ENCODE measurements around the gene AGAP1.

Gene AGAP1

DNA sequence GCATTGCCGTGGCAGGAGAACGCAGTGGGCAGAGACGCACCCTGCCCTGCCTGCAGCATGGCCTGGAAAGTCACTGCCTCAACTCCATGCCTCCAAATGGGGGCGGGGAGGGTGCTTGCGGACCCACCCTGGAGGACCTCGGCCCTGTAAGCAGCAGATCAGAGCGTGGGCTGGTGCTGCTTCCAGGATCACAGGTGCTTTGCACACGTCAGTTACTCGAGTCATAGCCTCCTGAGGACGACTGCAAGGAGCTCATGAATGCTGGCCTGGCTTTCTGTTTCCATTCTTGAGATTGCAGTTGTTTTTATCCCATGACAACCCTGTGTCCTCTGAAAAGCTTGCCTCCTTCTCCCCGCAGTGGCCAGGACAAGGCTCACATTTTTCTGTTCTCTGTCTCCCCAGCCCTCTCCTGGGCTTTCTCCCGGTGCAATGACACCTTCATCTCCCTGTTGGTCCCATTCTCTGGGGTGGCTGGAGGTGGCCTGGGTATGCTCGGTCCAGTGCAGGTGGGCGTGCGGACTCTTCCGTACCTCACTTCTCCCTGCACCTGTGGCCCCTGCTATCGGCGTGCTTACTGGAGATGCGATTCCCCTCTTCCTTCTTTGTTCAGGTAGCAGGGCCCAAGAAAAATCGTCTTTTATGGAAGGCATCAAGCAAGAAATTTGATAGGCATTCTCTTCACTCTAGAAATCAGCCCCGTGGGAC is 466.3 kb downstream of the AGAP1 start:
- DNase-seq: no peak

GRCh38 chr2:235960716-235961640 is 467.1 kb downstream of the AGAP1 start:
- no peak for DNase-seq

GRCh38 chr2:235961711-235962110 is 467.9 kb downstream of the AGAP1 start:
- no peak for DNase-seq

DNA sequence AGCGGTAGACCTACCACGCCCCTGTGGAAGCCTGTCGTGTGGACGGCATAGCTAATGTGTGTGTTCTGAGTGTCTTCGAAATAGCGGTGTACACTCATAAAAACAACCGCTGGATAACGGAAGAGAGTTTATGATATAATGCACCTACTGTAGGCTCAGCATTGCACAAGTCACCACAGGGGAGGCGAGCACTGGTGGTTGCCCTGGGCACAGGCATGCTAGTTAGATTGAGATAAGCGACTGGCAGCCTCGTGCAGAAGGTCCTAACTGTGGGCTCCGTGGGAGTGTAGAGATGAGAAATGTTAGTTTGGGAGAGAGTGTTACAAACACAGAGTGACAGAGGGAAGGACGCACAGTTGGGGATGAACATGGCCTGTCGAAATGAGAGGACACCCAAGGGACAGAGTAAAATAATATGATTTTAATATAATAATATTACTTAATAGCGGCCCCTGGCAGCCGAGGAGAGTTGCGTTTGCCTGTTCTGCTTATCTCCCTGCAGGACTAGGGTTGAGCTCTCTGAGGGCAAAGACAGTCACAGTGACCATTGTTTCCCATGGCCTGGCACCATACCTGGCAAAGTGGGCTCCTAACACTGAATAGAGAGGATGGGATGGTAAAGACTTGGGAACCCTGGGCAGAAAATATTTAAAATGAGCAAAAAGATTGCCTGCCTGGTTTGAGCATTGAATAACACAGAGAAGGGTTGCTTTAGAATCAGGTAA is 470.2 kb downstream of the AGAP1 start:
- no peak for DNase-seq

GRCh38 chr2:235964787-235965390 is 471.0 kb downstream of the AGAP1 start:
- DNase-seq: no peak

DNA sequence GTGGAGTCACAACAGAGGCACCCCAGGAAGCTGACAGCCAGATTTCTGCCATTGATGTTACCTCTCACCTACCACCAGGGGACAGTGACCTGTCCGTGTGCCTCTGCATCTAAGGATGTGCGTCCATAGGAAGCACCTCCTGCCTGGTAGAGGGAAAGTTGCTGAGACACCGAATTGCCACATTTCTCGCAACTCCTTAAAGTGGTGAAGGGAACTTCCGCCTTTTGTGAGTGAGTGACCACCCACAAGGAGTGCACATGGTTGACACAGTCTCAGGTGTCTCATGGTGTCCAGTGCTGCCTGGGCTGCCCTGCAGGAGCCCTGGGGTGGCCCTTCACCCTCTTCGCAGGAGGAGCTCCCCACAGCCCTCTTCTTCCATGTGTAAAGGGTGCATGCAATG is 472.6 kb downstream of the AGAP1 start:
- DNase-seq: no peak

DNA sequence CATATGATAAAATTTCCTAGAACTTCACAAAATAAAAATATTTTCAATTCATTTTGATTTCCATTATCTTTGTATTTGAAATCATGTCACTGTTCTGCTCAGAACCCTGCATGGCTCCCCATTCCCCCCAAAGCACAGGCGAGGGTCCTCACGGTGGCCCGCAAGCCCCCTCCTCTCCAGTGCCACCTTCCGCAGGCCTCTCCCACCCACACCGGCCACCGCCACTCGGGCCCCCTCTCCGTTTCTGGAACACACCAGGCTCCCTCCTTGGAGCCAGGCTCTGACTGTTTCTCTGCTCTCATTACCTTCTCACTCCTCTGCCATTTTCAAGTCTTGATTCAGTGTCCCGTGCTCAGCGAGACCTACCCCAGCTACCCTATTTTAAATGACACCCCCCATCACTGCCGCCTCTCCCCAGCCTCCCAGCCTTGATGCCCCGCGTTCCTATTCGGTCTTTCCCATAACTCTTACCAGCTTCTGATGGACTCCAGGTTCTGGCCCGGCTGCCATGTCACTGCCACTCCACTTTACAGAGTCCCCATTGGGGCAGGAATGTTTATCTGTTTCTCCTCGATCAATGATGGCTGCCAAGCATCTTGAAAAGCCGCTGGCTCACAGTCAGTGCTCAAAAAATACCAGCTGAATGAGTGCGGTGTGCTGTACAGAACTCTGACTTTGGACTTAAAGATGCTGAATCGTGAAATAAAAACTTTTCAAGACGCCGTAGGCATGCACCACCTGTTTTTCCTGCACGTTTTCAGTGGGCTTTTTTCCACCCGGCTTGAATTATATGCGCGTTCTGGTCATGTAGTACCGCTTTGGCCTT is 473.3 kb downstream of the AGAP1 start:
- DNase-seq: no peak

- DNase-seq: no peak
Observed at GRCh38 chr2:235968155-235968554, 474.3 kb downstream of the AGAP1 start.

- DNase-seq: no peak
Observed at GRCh38 chr2:235968616-235969324, 474.9 kb downstream of the AGAP1 start.

- no peak for DNase-seq
Observed at GRCh38 chr2:235970204-235971040, 476.6 kb downstream of the AGAP1 start.

- DNase-seq: no peak
Observed at GRCh38 chr2:235976516-235976915, 482.7 kb downstream of the AGAP1 start.

GRCh38 chr2:235976956-235977355 is 483.1 kb downstream of the AGAP1 start:
- DNase-seq: no peak

DNA sequence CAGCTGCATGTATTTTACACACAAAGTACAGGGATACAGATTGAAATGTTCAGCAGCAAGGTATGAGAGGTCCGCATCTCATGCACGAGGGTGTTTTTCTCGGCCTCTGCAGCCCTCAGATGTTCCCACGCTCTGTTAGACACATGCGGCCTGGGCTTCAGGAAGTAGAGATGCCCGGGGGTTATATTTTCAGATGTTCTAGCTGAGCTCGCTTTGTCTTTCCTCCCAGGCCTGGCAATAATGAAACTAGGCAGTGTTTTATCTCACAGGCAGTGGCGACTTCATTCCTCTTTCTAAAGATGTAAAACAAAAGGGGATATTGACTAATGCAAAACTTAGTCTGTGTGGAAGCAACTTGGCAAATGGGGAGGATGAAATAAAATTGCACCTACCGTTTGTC is 483.6 kb downstream of the AGAP1 start:
- DNase-seq: no peak

- DNase-seq: no peak
Observed at GRCh38 chr2:235978022-235978421, 484.2 kb downstream of the AGAP1 start.

DNA sequence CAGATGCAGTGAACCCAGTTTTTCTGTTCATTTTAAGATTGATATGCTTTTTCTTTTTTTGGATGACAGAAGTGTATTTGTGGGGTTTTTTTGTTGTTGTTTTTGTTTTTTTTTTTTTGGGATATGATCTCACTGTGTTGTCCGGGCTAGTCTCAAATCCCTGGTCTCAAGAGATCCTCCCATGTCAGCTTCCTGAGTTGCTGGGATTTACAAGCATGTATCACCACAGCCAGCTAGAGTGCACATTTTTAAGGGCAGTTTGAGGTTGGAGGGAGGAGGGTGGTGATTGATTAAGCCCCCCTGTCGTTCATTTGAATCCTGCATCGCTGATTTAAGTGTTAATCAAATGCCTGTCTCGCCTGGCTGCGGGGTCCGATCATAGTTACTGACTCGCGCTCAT is 485.2 kb downstream of the AGAP1 start:
- no peak for DNase-seq

- DNase-seq: no peak
Observed at GRCh38 chr2:235979753-235980435, 486.1 kb downstream of the AGAP1 start.

DNA sequence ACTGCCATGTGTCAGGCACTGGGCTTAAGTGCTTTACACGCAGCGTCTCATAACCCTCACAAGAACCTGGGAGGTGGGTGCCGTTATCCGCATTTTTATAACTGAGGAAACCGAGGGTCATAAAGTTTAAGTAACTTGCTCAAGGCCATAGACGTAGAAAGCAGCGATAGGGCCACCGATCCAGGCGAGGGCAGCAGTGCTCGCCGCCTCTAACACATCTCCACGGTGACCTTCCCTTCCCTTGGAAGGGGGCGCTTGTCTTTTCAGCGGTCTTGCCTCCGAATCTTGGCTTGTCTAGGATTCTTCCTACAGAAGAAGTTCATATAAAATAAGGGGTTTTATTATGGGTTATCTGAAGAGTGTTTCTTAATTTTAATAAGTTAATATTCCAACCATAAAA is 487.8 kb downstream of the AGAP1 start:
- DNase-seq: no peak

- DNase-seq: no peak
Observed at GRCh38 chr2:235983016-235983415, 489.2 kb downstream of the AGAP1 start.

GRCh38 chr2:235984552-235984951 is 490.7 kb downstream of the AGAP1 start:
- no peak for DNase-seq

DNA sequence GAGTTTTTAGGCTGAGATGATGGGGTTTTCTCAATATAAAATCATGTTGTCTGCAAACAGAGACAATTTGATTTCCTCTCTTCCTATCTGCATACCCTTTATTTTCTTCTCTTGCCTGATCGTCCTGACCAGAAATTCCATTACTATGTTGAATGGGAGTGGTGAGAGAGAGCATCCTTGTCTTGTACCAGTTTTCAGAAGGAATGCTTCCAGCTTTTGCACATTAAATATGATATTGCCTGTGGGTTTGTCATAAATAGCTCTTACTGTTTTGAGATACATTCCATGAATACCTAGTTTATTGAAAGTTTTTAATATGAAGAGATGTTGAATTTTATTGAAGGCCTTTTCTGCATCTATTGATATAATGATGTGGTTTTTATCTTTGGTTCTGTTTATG is 492.5 kb downstream of the AGAP1 start:
- no peak for DNase-seq

Measured in stimulated activated CD4-positive, alpha-beta T cell treated with anti-CD3 and anti-CD28 coated beads, Interleukin-12 subunit alpha, Interleukin-12 subunit beta, amount 100 ng/mL, for 4 hours (primary cell).